ENCODE measurements around the gene WHRN.

Gene WHRN

DNA sequence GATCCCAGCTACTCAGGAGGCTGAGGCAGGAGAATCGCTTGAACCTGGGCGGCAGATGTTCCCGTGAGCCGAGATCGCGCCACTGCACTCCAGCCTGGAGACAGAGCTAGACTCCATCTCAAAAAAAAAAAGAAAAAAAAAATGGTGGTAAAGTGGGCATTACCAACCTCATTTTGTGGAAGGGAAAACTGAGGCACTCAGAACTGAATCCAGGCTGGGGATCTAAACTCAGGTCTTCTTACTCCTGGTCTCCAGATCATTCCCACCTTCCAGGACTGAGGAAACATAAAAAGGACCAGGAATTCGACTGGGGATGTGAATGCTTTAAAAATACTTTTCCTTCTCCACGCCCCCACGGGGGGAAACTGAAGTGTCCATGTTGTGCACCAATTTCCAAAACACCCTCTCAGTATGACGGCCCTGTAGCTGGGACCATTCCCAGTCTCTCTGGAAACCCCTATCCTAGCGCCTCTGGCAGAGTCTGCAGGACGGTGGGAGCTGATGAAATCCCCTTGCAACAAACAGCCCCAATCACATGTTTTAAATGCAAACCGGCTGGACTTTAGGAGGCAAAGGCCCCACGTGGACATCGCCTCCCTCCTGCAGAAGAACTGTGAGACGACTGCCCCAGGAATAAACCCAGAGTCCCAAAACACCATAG is 108.6 kb downstream of the WHRN start:
- H3K4me3 ChIP-seq (ENCODE audit: insufficient read depth, low read depth, low read length, poor library complexity, severe bottlenecking), result peak overlapping the region; percentile 95
- DNase-seq, result no peak
- H3K27me3 ChIP-seq (replicated peaks; ENCODE audit: control insufficient read depth, insufficient read depth, low read length, poor library complexity, severe bottlenecking), result no peaks in the 10 kb centered on the region
- no peaks in the 10 kb centered on the region for H3K36me3 ChIP-seq (ENCODE audit: control insufficient read depth, insufficient read depth, low read length)
- H3K4me1 ChIP-seq (ENCODE audit: control insufficient read depth, insufficient read depth, low read length, poor library complexity, severe bottlenecking), result peaks cover 39% of the 10 kb centered on the region
- H3K27ac ChIP-seq (ENCODE audit: insufficient read depth, low read length, poor library complexity, severe bottlenecking), result peak overlapping the region; percentile 99
- no peaks in the 10 kb centered on the region for H3K9me3 ChIP-seq (ENCODE audit: control insufficient read depth, low read length)

DNA sequence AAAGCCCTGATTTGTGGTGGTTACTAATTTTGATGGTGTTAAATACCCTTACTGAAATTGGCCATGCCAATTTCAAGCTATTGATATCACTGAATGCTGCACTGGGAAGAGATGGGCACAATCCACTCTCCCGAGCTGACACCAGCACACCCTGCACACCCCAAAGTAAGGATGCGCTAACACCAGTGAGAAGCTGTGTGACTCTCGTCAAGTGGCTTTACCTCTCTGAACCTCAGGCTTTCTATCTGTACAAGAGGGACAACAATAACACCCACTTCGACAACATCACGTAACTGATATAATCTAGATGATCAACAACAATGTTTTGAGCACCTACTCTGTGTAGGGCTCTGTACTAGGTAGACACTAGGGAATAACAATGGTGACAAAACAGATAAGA is 109.5 kb downstream of the WHRN start:
- Histone ChIP-seq H3K27ac (ENCODE audit: insufficient read depth, low read length, poor library complexity, severe bottlenecking) (peak overlapping the region; percentile 12), H3K4me3 (ENCODE audit: insufficient read depth, low read depth, low read length, poor library complexity, severe bottlenecking) (no peak overlapping the region), H3K36me3 (ENCODE audit: control insufficient read depth, insufficient read depth, low read length) (no peaks in the 10 kb centered on the region), H3K27me3 (replicated peaks; ENCODE audit: control insufficient read depth, insufficient read depth, low read length, poor library complexity, severe bottlenecking) (no peaks in the 10 kb centered on the region), H3K4me1 (ENCODE audit: control insufficient read depth, insufficient read depth, low read length, poor library complexity, severe bottlenecking) (peaks cover 46% of the 10 kb centered on the region), H3K9me3 (ENCODE audit: control insufficient read depth, low read length) (no peaks in the 10 kb centered on the region)
- DNase-seq, result no peak

DNA sequence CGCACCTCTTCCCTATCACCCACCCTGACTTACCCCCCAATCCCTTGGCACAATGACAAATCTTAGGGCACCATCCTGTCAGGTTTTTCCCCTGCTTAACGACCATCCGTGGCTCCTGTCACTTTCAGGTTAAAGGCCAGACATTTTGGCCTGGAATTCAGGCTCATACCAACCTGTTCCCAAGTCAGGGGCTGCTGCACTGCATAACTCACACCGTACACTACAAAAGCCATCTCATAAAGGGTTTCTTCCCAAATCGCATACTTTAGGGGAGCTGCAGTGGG is 110.0 kb downstream of the WHRN start:
- Histone ChIP-seq H3K27ac (ENCODE audit: insufficient read depth, low read length, poor library complexity, severe bottlenecking) (peak overlapping the region; percentile 24), H3K4me1 (ENCODE audit: control insufficient read depth, insufficient read depth, low read length, poor library complexity, severe bottlenecking) (peaks cover 50% of the 10 kb centered on the region), H3K27me3 (replicated peaks; ENCODE audit: control insufficient read depth, insufficient read depth, low read length, poor library complexity, severe bottlenecking) (no peaks in the 10 kb centered on the region), H3K4me3 (ENCODE audit: insufficient read depth, low read depth, low read length, poor library complexity, severe bottlenecking) (no peak overlapping the region), H3K9me3 (ENCODE audit: control insufficient read depth, low read length) (no peaks in the 10 kb centered on the region), H3K36me3 (ENCODE audit: control insufficient read depth, insufficient read depth, low read length) (no peaks in the 10 kb centered on the region)
- no peak for DNase-seq

DNA sequence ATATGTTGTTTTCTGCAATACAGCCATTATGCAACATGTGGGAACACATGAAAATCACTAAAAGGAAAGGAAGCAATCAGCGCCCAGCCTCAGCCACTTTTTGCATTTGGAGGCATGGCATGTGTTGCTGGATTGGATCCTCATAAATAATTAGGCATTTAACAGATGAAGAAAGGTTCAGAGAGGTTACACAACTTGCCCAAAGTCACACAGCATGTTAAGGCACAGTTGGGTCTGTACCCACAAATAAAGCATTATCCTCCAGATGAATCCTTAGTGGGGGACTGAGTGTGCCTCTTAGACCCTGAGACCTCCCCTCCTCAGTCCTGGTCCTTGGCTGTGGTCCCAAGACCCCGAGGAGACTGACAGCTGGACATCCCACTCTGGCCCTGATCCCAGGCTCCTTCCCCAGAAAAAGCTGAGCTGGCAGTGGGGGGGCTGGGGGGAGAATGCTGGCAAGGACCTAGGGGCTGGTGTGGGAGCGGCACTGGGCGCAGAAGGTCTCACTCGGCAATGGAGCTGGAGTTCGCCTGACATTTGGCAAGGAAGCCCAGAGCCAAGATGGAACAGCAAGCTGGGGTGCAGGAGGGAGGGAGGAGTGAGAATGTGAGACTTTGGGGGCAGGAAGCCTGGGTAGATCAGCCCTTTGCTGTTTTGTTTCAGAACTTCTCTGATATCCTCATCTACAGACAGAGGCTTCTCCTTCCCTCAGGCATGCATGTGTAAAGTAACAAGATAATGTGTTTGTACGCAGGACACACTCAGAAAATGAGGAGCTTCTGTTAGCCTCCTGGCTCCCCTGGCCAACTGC is 110.5 kb downstream of the WHRN start:
- no peaks in the 10 kb centered on the region for H3K9me3 ChIP-seq (ENCODE audit: control insufficient read depth, low read length)
- no peak overlapping the region for H3K4me3 ChIP-seq (ENCODE audit: insufficient read depth, low read depth, low read length, poor library complexity, severe bottlenecking)
- no peaks in the 10 kb centered on the region for H3K27me3 ChIP-seq (replicated peaks; ENCODE audit: control insufficient read depth, insufficient read depth, low read length, poor library complexity, severe bottlenecking)
- peaks cover 56% of the 10 kb centered on the region for H3K4me1 ChIP-seq (ENCODE audit: control insufficient read depth, insufficient read depth, low read length, poor library complexity, severe bottlenecking)
- DNase-seq, result no peak
- H3K36me3 ChIP-seq (ENCODE audit: control insufficient read depth, insufficient read depth, low read length), result no peaks in the 10 kb centered on the region
- peak overlapping the region; percentile 24 for H3K27ac ChIP-seq (ENCODE audit: insufficient read depth, low read length, poor library complexity, severe bottlenecking)

DNA sequence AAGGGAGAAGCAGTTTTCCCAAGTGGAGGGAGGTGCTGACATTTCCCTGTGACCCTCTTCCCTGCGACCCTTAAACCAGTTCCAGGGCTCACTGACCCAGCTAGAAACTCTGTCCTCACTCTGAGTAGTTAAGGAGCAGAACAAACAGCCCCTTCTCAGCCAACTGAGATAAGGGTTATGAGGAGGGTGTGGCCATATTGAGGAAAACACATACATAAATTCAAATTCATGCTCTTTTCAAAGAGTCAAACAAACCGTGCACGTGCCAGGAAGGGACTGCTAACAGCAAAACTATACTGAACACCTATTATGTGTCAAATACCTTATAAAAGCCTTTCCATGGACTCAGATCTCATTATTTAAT is 112.5 kb downstream of the WHRN start:
- H3K27ac ChIP-seq (ENCODE audit: insufficient read depth, low read length, poor library complexity, severe bottlenecking), result peak overlapping the region; percentile 19
- H3K4me1 ChIP-seq (ENCODE audit: control insufficient read depth, insufficient read depth, low read length, poor library complexity, severe bottlenecking), result peaks cover 74% of the 10 kb centered on the region
- H3K4me3 ChIP-seq (ENCODE audit: insufficient read depth, low read depth, low read length, poor library complexity, severe bottlenecking), result no peak overlapping the region
- H3K27me3 ChIP-seq (replicated peaks; ENCODE audit: control insufficient read depth, insufficient read depth, low read length, poor library complexity, severe bottlenecking), result no peaks in the 10 kb centered on the region
- H3K9me3 ChIP-seq (ENCODE audit: control insufficient read depth, low read length), result no peaks in the 10 kb centered on the region
- H3K36me3 ChIP-seq (ENCODE audit: control insufficient read depth, insufficient read depth, low read length), result no peaks in the 10 kb centered on the region
- DNase-seq, result no peak

DNA sequence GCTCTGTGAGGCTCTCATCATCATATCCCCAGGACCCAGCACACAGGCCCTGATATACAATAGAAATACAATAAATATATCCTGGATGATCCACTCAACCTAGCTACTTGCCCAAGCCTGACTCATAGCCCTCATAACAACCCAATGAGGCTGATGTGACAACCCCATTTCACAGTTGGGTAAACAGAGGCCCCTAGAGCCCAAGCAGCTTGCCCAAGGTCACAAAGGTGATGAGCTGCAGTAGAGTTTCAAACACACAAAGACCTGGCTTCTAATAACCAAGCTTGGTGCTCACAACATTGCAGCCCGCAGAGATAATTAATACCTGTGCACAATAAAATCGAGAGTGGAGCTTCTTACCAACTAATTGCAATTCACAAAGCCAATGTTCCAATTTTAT is 114.3 kb downstream of the WHRN start:
- peak overlapping the region; percentile 97 for H3K27ac ChIP-seq (ENCODE audit: insufficient read depth, low read length, poor library complexity, severe bottlenecking)

DNA sequence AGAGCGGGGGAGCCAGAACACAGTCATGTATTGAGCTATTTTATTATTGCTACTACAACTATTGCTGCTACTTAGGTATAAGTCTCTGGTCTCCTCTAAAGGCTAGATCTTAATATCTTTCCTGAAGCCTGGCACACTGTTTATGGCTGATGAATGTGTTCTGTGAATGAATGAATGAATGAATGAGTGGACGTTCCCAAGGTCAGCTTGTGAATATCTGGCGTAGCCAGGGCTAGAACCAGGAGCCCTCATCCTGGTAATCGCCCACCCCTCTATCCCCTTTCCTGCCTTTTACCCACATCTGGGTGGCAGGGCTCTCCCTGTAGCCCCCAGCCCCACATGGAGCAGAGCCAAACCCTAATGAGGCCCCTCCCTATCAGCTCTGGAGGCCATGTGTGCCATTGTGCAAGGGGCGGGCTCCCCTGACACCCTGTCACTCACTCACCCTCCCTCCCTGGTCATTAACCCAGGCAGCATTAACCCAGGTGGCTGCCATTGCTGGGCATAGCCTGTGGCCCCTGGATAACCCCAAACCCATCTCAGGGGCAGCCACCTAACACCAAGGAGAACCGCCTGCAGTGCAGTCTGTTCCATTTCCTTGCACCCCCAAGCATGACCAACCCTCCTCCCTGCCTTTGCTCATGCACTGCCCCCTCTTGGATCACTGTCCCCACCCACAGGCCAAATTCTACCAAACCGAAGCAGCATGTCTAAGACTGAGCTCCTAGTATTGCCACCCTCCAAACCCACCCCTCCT is 115.5 kb downstream of the WHRN start:
- Histone ChIP-seq H3K36me3 (ENCODE audit: control insufficient read depth, insufficient read depth, low read length) (no peaks in the 10 kb centered on the region), H3K27me3 (replicated peaks; ENCODE audit: control insufficient read depth, insufficient read depth, low read length, poor library complexity, severe bottlenecking) (no peaks in the 10 kb centered on the region), H3K4me3 (ENCODE audit: insufficient read depth, low read depth, low read length, poor library complexity, severe bottlenecking) (peak overlapping the region; percentile 89), H3K27ac (ENCODE audit: insufficient read depth, low read length, poor library complexity, severe bottlenecking) (peak overlapping the region; percentile 97), H3K4me1 (ENCODE audit: control insufficient read depth, insufficient read depth, low read length, poor library complexity, severe bottlenecking) (peaks cover 65% of the 10 kb centered on the region), H3K9me3 (ENCODE audit: control insufficient read depth, low read length) (no peaks in the 10 kb centered on the region)
- DNase-seq, result no peak

More for the DNA sequence above, 114.3 kb downstream of the WHRN start:
- H3K27me3 ChIP-seq (replicated peaks; ENCODE audit: control insufficient read depth, insufficient read depth, low read length, poor library complexity, severe bottlenecking), result no peaks in the 10 kb centered on the region
- peaks cover 66% of the 10 kb centered on the region for H3K4me1 ChIP-seq (ENCODE audit: control insufficient read depth, insufficient read depth, low read length, poor library complexity, severe bottlenecking)
- H3K36me3 ChIP-seq (ENCODE audit: control insufficient read depth, insufficient read depth, low read length), result no peaks in the 10 kb centered on the region
- no peak for DNase-seq
- no peak overlapping the region for H3K4me3 ChIP-seq (ENCODE audit: insufficient read depth, low read depth, low read length, poor library complexity, severe bottlenecking)
- no peaks in the 10 kb centered on the region for H3K9me3 ChIP-seq (ENCODE audit: control insufficient read depth, low read length)

DNA sequence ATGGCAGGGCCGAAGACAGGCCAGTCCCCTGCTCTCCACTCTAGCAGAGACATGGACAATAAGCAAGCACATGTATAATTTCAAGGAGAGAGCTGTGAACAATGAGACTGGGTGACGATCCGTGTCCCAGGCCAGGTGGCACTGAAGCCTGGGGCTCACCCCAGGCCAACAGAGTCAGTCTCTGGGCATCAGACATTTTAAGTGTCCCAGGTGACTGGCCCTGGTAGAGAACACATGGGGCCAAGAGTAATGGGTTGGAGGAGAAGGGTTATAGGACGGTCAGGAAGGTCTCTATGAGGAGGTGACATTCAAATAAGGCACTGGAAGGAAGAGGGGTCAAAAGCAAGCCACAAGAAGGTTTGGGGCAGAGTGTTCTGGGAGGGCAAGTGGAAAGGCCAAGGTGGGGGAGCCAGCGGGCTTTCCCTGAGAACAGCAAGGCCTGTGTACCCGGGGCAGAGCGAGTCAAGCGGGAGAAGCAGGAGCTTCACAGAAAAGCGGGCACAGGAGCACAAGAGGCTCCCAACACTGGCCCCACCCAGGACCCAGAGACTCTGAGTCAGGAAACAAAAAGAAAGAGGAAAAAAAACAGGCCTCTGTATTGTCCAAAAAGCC is 116.4 kb downstream of the WHRN start:
- DNase-seq, result no peak
- peak overlapping the region; percentile 97 for H3K27ac ChIP-seq (ENCODE audit: insufficient read depth, low read length, poor library complexity, severe bottlenecking)
- no peaks in the 10 kb centered on the region for H3K36me3 ChIP-seq (ENCODE audit: control insufficient read depth, insufficient read depth, low read length)
- H3K27me3 ChIP-seq (replicated peaks; ENCODE audit: control insufficient read depth, insufficient read depth, low read length, poor library complexity, severe bottlenecking), result no peaks in the 10 kb centered on the region
- H3K9me3 ChIP-seq (ENCODE audit: control insufficient read depth, low read length), result no peaks in the 10 kb centered on the region
- H3K4me1 ChIP-seq (ENCODE audit: control insufficient read depth, insufficient read depth, low read length, poor library complexity, severe bottlenecking), result peaks cover 69% of the 10 kb centered on the region
- H3K4me3 ChIP-seq (ENCODE audit: insufficient read depth, low read depth, low read length, poor library complexity, severe bottlenecking), result peak overlapping the region; percentile 89

DNA sequence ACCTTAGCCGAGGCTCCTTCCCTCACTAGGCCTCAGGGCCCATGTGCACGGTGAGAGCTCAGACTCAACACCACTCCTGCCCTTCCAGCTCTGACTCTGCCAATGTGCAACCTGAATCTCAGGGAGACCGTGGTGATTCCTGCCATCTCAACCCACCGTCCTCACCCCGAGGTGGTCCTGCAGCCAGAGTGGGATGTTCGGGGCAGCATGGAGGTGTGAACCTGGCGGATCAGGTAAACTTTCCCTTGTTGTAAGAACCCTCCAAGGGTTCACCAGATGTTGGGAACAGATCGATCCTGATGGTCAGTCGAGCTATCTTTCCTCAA is 117.0 kb downstream of the WHRN start:
- peak overlapping the region; percentile 89 for H3K4me3 ChIP-seq (ENCODE audit: insufficient read depth, low read depth, low read length, poor library complexity, severe bottlenecking)
- H3K27ac ChIP-seq (ENCODE audit: insufficient read depth, low read length, poor library complexity, severe bottlenecking), result peak overlapping the region; percentile 97
- peaks cover 74% of the 10 kb centered on the region for H3K4me1 ChIP-seq (ENCODE audit: control insufficient read depth, insufficient read depth, low read length, poor library complexity, severe bottlenecking)
- DNase-seq, result no peak
- no peaks in the 10 kb centered on the region for H3K27me3 ChIP-seq (replicated peaks; ENCODE audit: control insufficient read depth, insufficient read depth, low read length, poor library complexity, severe bottlenecking)
- no peaks in the 10 kb centered on the region for H3K9me3 ChIP-seq (ENCODE audit: control insufficient read depth, low read length)
- H3K36me3 ChIP-seq (ENCODE audit: control insufficient read depth, insufficient read depth, low read length), result no peaks in the 10 kb centered on the region

All from effector memory CD4-positive, alpha-beta T cell (primary cell).